ENCODE results near the gene SEPTIN12.

GRCh38 chr16:4792951-4793513 is 4.9 kb upstream of the SEPTIN12 start:
- no peak for TF ChIP-seq CTCF (IDR thresholded peaks at IDR 0.05; ENCODE audit: borderline replicate concordance, extremely low read depth, low read length, poor library complexity, severe bottlenecking)
- TF ChIP-seq EZH2 (IDR thresholded peaks at IDR 0.05; ENCODE audit: borderline replicate concordance, low read depth, low read length, severe bottlenecking), result no peak
